ENCODE measurements around the gene B4GALT5. TPM values are rescaled to one million over a fixed set of nuclear protein-coding genes. Genes with fewer than 3 reads are reported as not detected.
A peak's percentile ranks its signal among the peaks of the same experiment; 100 is the strongest.

B4GALT5 gene
- total RNA-seq, 1 experiment from 2014 or later, result 77.0 TPM

DNA sequence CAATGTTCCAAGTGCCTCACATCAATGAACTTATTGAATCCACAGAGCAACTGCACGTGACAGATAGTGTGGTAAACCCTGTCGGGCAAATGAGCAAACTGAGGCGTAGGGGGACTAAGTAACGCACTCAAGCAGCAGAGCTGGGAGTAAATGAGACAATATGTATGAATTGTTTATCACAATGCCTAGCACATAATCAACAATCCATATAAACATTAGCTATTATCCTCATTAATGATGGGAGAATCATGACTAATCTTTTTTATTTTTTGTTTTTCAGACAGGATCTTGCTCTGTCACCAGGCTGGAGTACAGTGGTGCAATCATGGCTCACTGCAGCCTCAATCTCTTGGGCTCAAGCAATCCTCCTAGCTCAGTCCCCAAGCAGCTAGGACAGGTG is 43.9 kb upstream of the B4GALT5 start:
- Mint-ChIP-seq H3K9me3 (peaks cover 0 to 4% of the 10 kb centered on the region in 2 experiments; a peak in 1 of 5 replicates), H3K27me3 (ENCODE audit: low read depth) (peaks cover 2% of the 10 kb centered on the region; the same call in 1 of the 2 replicates), H3K4me1 (peaks cover 19 to 28% of the 10 kb centered on the region in 2 experiments), H3K4me3 (no peak overlapping the region), H3K36me3 (ENCODE audit: insufficient read depth in 1 of 3, low read depth in 3 of 3) (no peaks in the 10 kb centered on the region), H3K27ac (peak overlapping the region in 1 of 3 experiments; percentile 3; a peak in 1 of 7 replicates)
- Histone ChIP-seq H2BK15ac (ENCODE audit: low read depth, low read length) (no peak overlapping the region), H3K4me2 (ENCODE audit: insufficient read depth, insufficient read length, low read length) (no peak overlapping the region), H2BK120ac (ENCODE audit: low read depth, low read length, poor library complexity, severe bottlenecking) (no peak overlapping the region), H4K5ac (ENCODE audit: insufficient read length, low read depth, low read length) (no peak overlapping the region), H3K14ac (ENCODE audit: insufficient read depth, low read length) (no peak overlapping the region), H3K23ac (ENCODE audit: insufficient read length, low read depth, low read length) (no peak overlapping the region), H3K23me2 (ENCODE audit: insufficient read length, low read depth, low read length, poor library complexity, severe bottlenecking) (no peaks in the 10 kb centered on the region), H3T11ph (ENCODE audit: low read length) (no peak overlapping the region), H3K4me1 (ENCODE audit: insufficient read depth, low read length) (peaks cover 5% of the 10 kb centered on the region; the same call in 1 of the 2 replicates), H3K9ac (ENCODE audit: extremely low read depth, insufficient read length, low read length) (no peak overlapping the region), H3K56ac (ENCODE audit: insufficient read length, low read depth, low read length) (no peak overlapping the region), H3K79me2 (ENCODE audit: insufficient read depth, low read length) (no peaks in the 10 kb centered on the region), H4K20me1 (ENCODE audit: control insufficient read depth, insufficient read depth, insufficient read length) (no peaks in the 10 kb centered on the region), H4K8ac (replicated peaks; ENCODE audit: insufficient read length, low read depth, low read length) (no peak overlapping the region), H2BK5ac (ENCODE audit: insufficient read length, low read length) (no peak overlapping the region), H3K9me3 (ENCODE audit: control insufficient read depth, low read depth, low read length) (no peaks in the 10 kb centered on the region), H3K27me3 (ENCODE audit: insufficient read depth, low read length) (no peaks in the 10 kb centered on the region), H4K91ac (ENCODE audit: insufficient read length, low read depth, low read length) (no peak overlapping the region), H2BK12ac (ENCODE audit: insufficient read length, low read depth, low read length) (no peak overlapping the region), H3K79me1 (ENCODE audit: insufficient read depth, low read depth, low read length, poor library complexity, severe bottlenecking) (no peaks in the 10 kb centered on the region), H3K18ac (ENCODE audit: insufficient read length, low read depth, low read length) (no peak overlapping the region), H2AK5ac (ENCODE audit: insufficient read length, low read length) (no peak overlapping the region), H2AFZ (ENCODE audit: low read length) (no peak overlapping the region), H3K4ac (ENCODE audit: low read depth, low read length) (no peak overlapping the region), H2BK20ac (ENCODE audit: low read depth, low read length, poor library complexity, severe bottlenecking) (no peak overlapping the region), H3K27ac (ENCODE audit: insufficient read length, low read depth, low read length) (no peak overlapping the region)
- no peak for TF ChIP-seq CTCF (conservative IDR thresholded peaks at IDR 0.05)
- no peak for DNase-seq
- no CpG with 5 or more reads among the region's 4 CpGs for WGBS (ENCODE audit: extremely low coverage, insufficient read length, low lambda C conversion rate)
